ENCODE data around the gene GJA4. TPM values are rescaled to one million over a fixed set of nuclear protein-coding genes. Genes with fewer than 3 reads are reported as not detected.

The GJA4 gene
- total and polyA plus RNA-seq, 2 of the 13 experiments (the other 11 are each of a cell fraction or from before 2014, with no cell fraction given), result not detected

- TF ChIP-seq, protein P1, sequence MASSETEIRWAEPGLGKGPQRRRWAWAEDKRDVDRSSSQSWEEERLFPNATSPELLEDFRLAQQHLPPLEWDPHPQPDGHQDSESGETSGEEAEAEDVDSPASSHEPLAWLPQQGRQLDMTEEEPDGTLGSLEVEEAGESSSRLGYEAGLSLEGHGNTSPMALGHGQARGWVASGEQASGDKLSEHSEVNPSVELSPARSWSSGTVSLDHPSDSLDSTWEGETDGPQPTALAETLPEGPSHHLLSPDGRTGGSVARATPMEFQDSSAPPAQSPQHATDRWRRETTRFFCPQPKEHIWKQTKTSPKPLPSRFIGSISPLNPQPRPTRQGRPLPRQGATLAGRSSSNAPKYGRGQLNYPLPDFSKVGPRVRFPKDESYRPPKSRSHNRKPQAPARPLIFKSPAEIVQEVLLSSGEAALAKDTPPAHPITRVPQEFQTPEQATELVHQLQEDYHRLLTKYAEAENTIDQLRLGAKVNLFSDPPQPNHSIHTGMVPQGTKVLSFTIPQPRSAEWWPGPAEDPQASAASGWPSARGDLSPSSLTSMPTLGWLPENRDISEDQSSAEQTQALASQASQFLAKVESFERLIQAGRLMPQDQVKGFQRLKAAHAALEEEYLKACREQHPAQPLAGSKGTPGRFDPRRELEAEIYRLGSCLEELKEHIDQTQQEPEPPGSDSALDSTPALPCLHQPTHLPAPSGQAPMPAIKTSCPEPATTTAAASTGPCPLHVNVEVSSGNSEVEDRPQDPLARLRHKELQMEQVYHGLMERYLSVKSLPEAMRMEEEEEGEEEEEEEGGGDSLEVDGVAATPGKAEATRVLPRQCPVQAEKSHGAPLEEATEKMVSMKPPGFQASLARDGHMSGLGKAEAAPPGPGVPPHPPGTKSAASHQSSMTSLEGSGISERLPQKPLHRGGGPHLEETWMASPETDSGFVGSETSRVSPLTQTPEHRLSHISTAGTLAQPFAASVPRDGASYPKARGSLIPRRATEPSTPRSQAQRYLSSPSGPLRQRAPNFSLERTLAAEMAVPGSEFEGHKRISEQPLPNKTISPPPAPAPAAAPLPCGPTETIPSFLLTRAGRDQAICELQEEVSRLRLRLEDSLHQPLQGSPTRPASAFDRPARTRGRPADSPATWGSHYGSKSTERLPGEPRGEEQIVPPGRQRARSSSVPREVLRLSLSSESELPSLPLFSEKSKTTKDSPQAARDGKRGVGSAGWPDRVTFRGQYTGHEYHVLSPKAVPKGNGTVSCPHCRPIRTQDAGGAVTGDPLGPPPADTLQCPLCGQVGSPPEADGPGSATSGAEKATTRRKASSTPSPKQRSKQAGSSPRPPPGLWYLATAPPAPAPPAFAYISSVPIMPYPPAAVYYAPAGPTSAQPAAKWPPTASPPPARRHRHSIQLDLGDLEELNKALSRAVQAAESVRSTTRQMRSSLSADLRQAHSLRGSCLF (CRISPR knock-in tag; IDR thresholded peaks at IDR 0.05; ENCODE audit: borderline replicate concordance), result no peak
- TF ChIP-seq NR2C2 (CRISPR knock-in tag; IDR thresholded peaks at IDR 0.05; ENCODE audit: borderline replicate concordance), result no peak
- no peak for TF ChIP-seq ZMYM2 (CRISPR knock-in tag; IDR thresholded peaks at IDR 0.05)
- no peak for TF ChIP-seq PLSCR1 (CRISPR knock-in tag; IDR thresholded peaks at IDR 0.05; ENCODE audit: borderline replicate concordance)
- TF ChIP-seq PRMT3 (CRISPR knock-in tag; IDR thresholded peaks at IDR 0.05; ENCODE audit: borderline replicate concordance, low read depth), result no peak
Observed at GRCh38 chr1:34785875-34786470, 6.8 kb upstream of the GJA4 start (continued).

Measured in HepG2 (cell line).